ENCODE measurements around the gene TAGAP.
A peak's percentile ranks its signal among the peaks of the same experiment; 100 is the strongest.
"Not testable (repeated sequence)": the region's sequence is repeated elsewhere in the genome, so short reads cannot be mapped to it uniquely, and the experiment has no call there.

TAGAP gene

DNA sequence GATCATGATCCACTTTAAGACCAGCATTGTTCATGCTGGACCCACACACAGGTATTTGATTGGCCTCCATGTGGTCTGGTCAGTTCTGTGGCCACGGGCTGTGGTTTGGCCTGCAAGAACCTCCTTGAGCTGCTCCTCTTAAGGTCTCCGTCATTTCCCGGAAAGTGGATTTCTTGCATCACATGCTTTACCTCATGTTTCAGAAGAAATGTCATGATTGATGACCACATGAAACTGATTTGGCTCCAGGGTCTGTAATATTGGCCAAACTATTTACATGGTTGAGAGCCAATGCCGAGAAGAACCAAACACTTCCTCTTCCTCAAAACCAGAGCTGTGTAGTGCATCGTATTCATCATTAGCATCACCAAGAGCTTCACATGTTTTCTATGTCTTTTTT is 31.6 kb downstream of the TAGAP start:
- FAIRE-seq, result no peak
- DNase-seq (ENCODE audit: low spot score), result no peak

DNA sequence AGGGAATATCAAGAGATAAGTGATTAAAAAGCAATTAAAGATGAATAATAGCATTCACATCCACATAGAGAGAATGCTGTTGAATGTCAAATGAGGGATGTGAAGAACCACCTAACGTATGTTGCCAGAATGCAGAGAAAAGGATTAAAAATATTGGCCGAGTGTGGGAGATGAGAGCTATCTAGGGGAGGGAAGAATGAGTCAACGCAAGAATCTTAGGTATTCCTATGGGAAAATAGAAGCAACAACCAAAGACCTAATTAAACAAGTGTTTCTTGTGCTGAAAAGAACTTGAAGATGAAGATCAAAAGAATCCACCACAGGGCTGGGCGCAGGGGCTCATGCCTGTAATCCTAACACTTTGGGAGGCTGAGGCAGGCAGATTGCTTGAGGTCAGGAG is 32.6 kb downstream of the TAGAP start:
- DNase-seq (ENCODE audit: low spot score) (no peak), FAIRE-seq (no peak)

DNA sequence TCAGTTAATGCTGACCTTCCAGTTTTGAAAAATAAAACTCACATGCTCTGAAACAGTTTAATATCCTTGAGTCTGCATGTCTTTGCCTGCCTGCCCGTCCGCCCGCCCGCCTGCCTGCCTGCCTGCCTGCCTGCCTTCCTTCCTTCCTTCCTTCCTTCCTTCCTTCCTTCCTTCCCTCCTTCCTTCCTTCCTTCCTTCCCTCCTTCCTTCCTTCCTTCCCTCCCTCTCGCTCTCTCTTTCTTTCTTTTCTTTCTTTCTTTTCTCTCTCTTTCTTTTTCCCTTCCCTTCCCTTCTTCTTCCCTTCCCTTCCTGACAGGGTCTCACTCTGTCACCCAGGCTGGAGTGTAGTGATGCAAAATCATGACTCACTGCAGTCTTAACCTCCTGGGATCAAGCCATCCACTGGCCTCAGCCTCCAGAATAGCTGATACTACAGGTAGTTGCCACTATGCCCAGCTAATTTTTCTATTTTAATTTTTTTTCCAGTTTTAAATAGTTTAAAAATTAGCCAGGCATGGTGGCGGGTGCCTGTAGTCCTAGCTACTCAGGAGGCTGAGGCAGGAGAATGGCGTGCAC is 34.7 kb downstream of the TAGAP start:
- DNase-seq (ENCODE audit: low spot score); FAIRE-seq: not testable (repeated sequence)

- no peak for DNase-seq (ENCODE audit: low spot score)
- no peak for FAIRE-seq
Observed at GRCh38 chr6:159008656-159009288, 36.0 kb downstream of the TAGAP start.

DNA sequence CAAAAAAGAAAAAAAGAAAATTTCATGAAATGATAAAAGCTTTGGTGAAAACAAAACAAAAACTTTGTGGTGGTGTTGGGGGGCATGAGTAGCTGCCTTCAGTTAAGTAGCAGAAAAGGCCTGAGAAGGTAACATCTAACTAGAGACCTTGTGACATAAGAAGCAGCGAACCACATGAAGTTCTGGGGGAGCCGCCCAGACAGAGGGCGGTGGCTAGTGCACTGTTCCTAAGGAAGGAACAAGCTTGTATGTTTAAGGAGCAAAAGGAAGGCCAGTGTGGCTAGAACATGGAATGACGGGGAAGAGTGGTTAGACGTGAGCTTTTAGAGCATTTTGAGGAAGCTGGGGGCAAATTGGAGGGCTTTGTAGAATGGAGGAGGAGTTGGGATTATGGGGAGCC is 37.3 kb downstream of the TAGAP start:
- DNase-seq (ENCODE audit: low spot score) (no peak), FAIRE-seq (no peak)

- no peak for FAIRE-seq
- no peak for DNase-seq (ENCODE audit: low spot score)
Observed at GRCh38 chr6:159005436-159005835, 39.4 kb downstream of the TAGAP start.

DNA sequence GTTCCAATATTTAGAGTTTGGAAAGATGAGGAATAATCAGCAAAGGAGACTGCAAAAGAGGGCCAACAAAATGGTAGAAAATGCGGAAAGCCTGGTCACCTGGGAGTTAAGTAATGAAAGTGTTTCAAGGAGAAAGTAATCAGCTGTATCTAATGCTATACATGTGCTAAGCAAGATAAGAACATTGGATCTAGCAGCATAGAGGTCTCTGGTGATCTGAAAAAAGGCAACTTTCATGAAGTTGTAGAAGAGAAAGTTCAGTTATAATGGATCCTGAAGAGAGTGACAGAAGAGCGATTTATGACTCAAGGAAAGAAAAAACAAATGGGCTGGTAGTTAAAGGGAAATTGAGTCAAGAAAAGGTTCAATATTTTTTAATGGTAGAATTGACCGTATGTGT is 40.2 kb downstream of the TAGAP start:
- DNase-seq (ENCODE audit: low spot score) (no peak), FAIRE-seq (no peak)

DNA sequence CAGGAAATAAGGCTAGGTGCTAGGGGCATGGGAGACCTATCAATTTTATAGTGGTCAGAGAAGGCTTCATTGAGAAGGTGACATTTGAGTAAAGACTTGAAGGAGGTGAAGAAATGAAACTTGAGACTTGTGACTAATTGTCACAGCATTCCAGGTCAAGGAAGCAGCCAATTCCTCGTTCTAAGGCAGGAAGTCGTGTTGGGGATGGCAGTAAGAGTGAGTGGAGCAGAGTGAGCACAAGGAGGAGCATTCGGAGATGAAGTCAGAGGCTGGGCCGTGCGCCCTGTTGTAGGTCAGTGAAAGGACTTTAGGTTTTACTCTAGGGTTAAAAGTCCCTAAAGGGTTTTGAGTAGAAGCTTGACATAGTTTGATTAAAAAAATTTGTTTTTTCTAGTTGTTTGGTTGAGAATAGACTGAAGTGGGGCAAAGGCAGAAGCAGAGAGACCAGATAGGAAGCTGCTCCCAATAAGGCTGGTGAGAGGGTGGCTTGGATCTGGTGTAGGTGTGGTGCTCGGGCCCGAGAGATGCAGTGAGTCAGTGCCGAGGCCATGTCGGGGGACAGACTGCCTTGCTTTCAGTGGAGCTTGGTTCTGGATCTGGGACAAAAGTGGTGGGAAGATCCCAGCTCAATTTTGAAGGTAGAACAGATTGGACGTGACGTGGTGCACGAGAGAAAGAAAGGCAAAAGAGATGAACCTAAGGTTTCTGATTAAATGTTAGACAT is 42.2 kb downstream of the TAGAP start:
- peak; percentile 53 for DNase-seq (ENCODE audit: low spot score)
- FAIRE-seq, result no peak

DNA sequence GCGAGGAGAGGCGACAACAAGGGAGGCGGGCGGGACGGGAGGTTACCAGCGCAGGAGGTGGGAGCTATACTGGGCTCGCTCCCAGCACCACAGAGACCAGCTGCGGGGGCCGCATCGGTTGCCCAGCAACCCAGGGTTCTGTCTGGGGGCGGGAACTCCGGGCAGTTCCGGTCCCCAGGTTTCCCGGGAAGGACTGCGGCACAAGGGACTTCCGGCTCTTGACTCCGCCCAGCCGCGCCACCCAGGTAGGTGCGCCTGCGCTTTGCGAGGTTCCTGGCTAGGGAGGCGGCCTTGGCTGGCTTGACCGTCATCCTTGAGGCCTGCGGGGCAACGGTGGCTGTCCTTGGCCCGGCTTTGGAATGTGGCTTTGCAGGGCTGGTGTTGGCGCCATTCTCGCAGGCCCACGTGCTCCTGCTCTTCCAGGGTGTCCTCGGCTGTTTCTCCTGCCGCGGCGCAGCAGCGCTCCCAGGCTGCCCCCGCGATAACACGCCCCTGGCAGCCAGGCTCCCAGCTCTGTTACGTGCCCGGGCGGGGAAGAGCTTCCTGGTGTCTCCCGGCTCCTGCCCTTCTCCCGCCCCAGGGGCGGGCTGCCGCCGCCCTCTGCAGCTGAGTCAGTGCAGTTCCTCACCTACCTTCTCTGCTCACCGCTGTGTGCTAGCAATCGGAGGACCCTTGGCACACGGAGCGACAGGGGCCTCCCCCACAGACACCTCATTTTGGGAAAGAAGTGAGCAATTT is 45.0 kb downstream of the TAGAP start, which contains the start of gene RSPH3:
Gene RSPH3 (minus strand): TSS at position 537 of the 738 bp plus-strand sequence. CDS start 652 bp downstream, outside the sequence.
- DNase-seq (ENCODE audit: low spot score) (peak; percentile 84), FAIRE-seq (peak; percentile 58)

DNA sequence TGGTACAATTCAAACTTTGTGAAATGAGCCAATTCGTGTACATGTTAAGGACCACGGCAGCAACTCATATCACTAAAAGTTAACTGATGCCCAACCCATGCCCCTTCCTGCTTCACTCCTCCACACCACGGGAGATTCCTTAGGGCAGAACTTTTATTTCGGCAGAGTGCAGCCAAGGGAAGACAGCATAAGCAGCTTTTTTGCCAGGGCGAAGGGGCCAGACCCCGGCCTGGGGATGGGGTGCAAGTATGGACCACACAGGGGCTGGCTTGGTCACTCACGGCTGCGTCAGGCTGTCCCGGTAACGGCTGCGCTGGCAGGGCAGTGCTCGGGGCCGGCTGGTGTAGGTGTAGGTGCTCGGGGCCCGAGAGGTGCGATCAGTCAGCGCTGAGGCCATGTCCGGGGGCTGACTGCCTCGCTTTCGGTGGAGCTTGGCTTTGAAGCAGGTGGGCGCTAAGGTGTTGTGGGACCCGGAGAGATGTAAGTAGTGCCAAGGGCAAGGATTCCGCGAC is 45.6 kb downstream of the TAGAP start:
- FAIRE-seq, result no peak
- DNase-seq (ENCODE audit: low spot score), result no peak

- no peak for FAIRE-seq
Observed at GRCh38 chr6:158996856-158997255, 47.9 kb downstream of the TAGAP start.

DNA sequence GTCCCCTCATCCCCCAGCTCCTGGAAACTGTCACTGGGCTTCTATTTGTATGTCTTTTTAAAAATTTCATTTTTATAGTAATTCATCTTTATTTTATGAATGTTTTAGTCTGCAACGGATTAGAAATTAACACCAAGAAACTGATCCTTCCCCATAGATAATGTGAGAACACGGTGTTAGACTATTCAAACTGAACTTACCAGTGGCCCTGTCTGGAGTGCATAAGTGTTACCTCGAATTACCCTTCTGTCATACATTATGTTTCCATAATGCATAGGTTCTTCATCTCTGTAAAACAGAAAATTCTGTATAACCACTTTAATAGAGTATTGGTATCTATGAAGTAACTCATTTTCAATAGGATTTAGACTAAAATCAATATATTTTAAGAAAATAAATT is 51.2 kb downstream of the TAGAP start:
- FAIRE-seq, result no peak
- DNase-seq (ENCODE audit: low spot score), result no peak

More at GRCh38 chr6:158996856-158997255, 47.9 kb downstream of the TAGAP start:
- DNase-seq (ENCODE audit: low spot score), result no peak

GRCh38 chr6:158991017-158991723 is 53.6 kb downstream of the TAGAP start:
- DNase-seq (ENCODE audit: low spot score), result no peak
- no peak for FAIRE-seq

GRCh38 chr6:158989711-158990110 is 55.1 kb downstream of the TAGAP start:
- not testable (repeated sequence) for FAIRE-seq; DNase-seq (ENCODE audit: low spot score)

DNA sequence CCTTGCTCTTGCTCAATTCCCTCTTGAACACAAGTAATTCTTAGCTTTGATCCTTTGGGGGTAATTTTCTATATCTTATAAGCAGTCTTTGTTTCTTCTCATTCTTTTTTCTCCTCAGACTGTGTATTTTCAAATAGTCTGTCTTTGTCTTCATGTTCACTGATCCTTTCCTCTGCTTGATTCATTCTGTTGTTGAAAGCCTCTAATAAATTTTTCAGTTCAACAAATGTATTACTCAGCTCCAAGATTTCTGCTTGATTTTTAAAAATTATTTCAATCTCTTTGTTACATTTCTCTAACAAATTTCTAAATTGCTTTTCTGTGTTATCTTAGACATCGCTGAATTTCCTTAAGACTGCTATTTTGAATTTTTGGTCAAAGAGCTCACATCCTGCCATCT is 56.3 kb downstream of the TAGAP start:
- FAIRE-seq (no peak), DNase-seq (ENCODE audit: low spot score) (no peak)

DNA sequence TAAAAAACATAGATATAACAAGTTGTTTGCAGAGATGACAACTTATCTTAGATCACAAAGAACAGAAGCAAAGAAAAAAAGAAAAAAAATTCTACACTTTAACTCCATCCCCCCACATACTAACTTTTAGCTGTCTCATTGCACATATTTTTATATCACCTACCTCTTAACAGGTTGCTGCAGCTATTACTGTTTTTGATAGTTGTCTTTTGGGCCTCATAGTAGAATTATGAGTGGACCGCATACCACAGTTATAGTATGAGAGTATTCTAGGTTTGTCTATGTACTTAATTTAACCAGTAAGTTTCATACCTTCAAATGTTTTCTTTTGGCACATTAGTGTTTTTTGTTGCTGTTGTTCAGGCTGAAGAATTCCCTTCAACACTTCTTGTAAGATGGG is 57.1 kb downstream of the TAGAP start:
- FAIRE-seq (no peak), DNase-seq (ENCODE audit: low spot score) (no peak)
